ENCODE results near the gene GDF2. TPM values are rescaled to one million over a fixed set of nuclear protein-coding genes. Genes with fewer than 3 reads are reported as not detected.

GDF2 gene
- total and polyA plus RNA-seq, 4 donors: not detected

DNA sequence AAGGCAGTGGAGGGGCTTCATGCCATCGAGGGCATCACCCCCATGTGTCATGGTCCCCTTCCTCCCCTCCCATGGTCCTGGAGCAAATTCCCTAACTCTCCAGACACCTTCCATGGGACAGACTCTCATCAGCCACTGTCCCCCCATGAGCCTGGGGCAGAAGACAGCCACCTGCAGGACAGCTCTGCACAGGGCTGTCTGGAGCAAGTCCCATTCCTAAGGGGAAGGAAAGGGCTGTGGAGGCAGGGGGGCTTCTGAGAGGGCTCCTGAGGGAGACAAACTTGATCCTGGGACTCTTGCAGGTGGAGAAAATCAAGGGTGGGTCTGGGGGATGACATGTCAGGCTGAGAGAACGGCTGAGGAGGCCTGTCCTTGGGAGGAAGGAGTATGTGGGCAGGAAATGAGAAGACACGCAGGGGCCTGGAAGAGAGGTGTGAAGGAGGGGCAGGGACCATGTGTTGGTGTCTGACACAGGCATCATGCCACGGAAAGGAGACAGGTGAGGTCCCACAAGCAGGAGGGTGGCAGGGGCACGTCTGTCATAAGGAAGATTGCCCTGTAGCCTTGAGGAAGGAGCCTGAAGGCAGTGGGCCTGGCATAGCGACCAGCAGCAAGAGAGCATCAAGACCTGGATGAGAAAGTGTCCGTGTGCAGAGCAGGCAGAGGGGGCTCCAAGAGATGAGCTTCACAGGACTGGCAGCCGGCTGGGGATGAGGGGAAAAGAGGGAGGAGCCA, 36.7 kb upstream of the GDF2 start:
- DNase-seq (no peak), ATAC-seq (ENCODE audit: insufficient read depth, low FRiP score) (no peak)

DNA sequence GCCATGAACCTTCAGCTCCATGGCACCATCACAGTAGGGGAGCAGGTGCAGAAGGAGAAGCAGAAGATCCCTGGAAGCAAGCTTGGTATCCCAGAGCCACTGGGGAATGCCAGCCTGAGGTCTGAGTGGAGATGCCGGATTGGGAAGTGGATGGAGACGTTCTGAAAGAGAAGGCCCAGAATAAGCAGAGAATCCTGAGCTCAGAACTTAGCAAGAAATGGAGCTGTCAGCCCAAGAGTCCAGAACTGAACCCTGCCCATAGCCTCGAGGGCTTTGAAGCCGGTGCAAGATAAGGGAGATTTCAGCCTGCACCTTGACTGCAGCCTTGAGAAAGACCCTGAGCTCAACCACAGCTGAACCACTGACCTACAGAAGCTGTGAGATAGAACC, 36.1 kb upstream of the GDF2 start:
- Histone ChIP-seq H3K9me3 (ENCODE audit: control insufficient read depth in 4 of 4, insufficient read depth in 3 of 4, low read length in 3 of 4) (peaks cover 0 to 3% (median 0%) of the 10 kb centered on the region in 4 donors), H3K36me3 (ENCODE audit: control insufficient read depth in 4 of 4, insufficient read depth in 4 of 4, low read length in 4 of 4) (no peaks in the 10 kb centered on the region), H3K4me3 (no peak overlapping the region), H3K4me1 (ENCODE audit: control insufficient read depth in 5 of 5, insufficient read depth in 5 of 5, low read length in 5 of 5) (peaks cover 0 to 16% (median 3%) of the 10 kb centered on the region in 5 donors), H3K27ac (ENCODE audit: low read depth in 1 of 2, low read length in 1 of 2) (no peak overlapping the region), H3K9ac (ENCODE audit: insufficient read depth in 1 of 2, low read length in 2 of 2) (no peak overlapping the region), H3K27me3 (ENCODE audit: control insufficient read depth in 3 of 3, insufficient read depth in 3 of 3, low read length in 2 of 3) (no peaks in the 10 kb centered on the region)
- DNase-seq (no peak), ATAC-seq (ENCODE audit: insufficient read depth, low FRiP score) (no peak)
- TF ChIP-seq, protein P1, sequence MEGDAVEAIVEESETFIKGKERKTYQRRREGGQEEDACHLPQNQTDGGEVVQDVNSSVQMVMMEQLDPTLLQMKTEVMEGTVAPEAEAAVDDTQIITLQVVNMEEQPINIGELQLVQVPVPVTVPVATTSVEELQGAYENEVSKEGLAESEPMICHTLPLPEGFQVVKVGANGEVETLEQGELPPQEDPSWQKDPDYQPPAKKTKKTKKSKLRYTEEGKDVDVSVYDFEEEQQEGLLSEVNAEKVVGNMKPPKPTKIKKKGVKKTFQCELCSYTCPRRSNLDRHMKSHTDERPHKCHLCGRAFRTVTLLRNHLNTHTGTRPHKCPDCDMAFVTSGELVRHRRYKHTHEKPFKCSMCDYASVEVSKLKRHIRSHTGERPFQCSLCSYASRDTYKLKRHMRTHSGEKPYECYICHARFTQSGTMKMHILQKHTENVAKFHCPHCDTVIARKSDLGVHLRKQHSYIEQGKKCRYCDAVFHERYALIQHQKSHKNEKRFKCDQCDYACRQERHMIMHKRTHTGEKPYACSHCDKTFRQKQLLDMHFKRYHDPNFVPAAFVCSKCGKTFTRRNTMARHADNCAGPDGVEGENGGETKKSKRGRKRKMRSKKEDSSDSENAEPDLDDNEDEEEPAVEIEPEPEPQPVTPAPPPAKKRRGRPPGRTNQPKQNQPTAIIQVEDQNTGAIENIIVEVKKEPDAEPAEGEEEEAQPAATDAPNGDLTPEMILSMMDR (IDR thresholded peaks at IDR 0.05; ENCODE audit: control extremely low read depth, extremely low read depth): no peak
- 85 to 95% methylated on average over 4 of the region's 4 CpGs for WGBS, 2 donors

More for the DNA sequence above, 36.7 kb upstream of the GDF2 start:
- TF ChIP-seq, protein P1 (IDR thresholded peaks at IDR 0.05; ENCODE audit: control extremely low read depth, extremely low read depth): no peak
- Histone ChIP-seq H3K27me3 (ENCODE audit: control insufficient read depth in 3 of 3, insufficient read depth in 3 of 3, low read length in 2 of 3) (no peaks in the 10 kb centered on the region), H3K9ac (ENCODE audit: insufficient read depth in 1 of 2, low read length in 2 of 2) (no peak overlapping the region), H3K36me3 (ENCODE audit: control insufficient read depth in 4 of 4, insufficient read depth in 4 of 4, low read length in 4 of 4) (no peaks in the 10 kb centered on the region), H3K27ac (ENCODE audit: low read depth in 1 of 2, low read length in 1 of 2) (no peak overlapping the region), H3K9me3 (ENCODE audit: control insufficient read depth in 4 of 4, insufficient read depth in 3 of 4, low read length in 3 of 4) (peaks cover 0 to 3% (median 0%) of the 10 kb centered on the region in 4 donors), H3K4me3 (no peak overlapping the region), H3K4me1 (ENCODE audit: control insufficient read depth in 5 of 5, insufficient read depth in 5 of 5, low read length in 5 of 5) (peaks cover 0 to 16% (median 3%) of the 10 kb centered on the region in 5 donors)
- 70 to 76% methylated on average over 8 of the region's 8 CpGs for WGBS, 2 donors

DNA sequence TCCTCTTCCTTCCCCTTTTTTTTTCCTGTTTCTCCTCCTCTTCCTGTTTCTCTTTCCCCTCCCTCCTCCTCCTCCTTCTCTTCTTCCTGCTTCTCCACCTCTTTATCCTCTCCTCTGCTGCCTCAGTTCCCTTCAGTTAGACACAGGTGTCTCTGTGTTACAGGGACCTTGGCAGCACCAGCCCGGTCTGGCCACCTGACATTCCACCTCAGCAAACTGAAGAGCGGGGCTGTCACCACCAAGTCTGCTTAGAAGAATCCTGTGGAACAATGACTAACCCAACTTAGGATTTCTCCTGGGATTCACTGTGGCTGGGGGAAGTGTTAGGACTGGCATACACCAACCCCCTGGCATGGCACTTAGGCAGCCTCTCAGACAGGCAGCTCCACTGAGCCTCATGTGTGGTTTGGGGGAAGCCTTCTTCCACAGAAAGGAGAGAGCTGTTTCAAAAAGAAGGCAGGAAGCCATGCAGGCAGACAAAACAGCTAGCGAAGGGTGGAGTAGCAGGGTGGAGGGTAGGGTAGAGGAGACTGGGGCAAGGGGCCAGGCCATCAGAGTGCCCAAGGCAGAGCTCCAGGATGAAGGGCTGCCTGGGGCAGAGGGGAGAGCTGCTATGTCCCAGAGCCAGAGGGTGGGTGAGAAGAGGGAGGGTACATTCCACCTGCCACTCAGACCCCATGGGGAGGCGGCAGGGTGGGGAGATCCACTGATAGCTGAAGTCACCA, 35.5 kb upstream of the GDF2 start:
- 80 to 87% methylated on average over 4 of the region's 4 CpGs for WGBS, 2 donors
- no peaks in the 10 kb centered on the region for H3K36me3 ChIP-seq (ENCODE audit: control insufficient read depth in 4 of 4, insufficient read depth in 4 of 4, low read length in 4 of 4)
- ATAC-seq (ENCODE audit: insufficient read depth, low FRiP score) (no peak), DNase-seq (no peak)
- peaks cover 0 to 3% (median 0%) of the 10 kb centered on the region in 4 donors for H3K9me3 ChIP-seq (ENCODE audit: control insufficient read depth in 4 of 4, insufficient read depth in 3 of 4, low read length in 3 of 4)
- H3K4me1 ChIP-seq (ENCODE audit: control insufficient read depth in 5 of 5, insufficient read depth in 5 of 5, low read length in 5 of 5): peaks cover 0 to 16% (median 3%) of the 10 kb centered on the region in 5 donors
- no peaks in the 10 kb centered on the region for H3K27me3 ChIP-seq (ENCODE audit: control insufficient read depth in 3 of 3, insufficient read depth in 3 of 3, low read length in 2 of 3)
- TF ChIP-seq, protein P1 (IDR thresholded peaks at IDR 0.05; ENCODE audit: control extremely low read depth, extremely low read depth): no peak
- no peak overlapping the region for H3K4me3 ChIP-seq
- no peak overlapping the region for H3K9ac ChIP-seq (ENCODE audit: insufficient read depth in 1 of 2, low read length in 2 of 2)
- no peak overlapping the region for H3K27ac ChIP-seq (ENCODE audit: low read depth in 1 of 2, low read length in 1 of 2)

All from lung (tissue), 12 donors.